Right lobe of liver (tissue), 6 donors: Measurements from ENCODE around the gene DNAJC27. TPM values are rescaled to one million over a fixed set of nuclear protein-coding genes. Genes with fewer than 3 reads are reported as not detected.

Source experiments
- ATAC-seq, 4 donors: fragments of 200-7000 bp; cut with Tn5 transposase; one replicate each; pipeline ENCODE4 v1.9.1; 2020; ENCODE audit warnings: mild to moderate bottlenecking in 4 of 4, moderate library complexity in 4 of 4
- DNase-seq, 3 donors: peaks; one replicate each; pipeline ENCODE4 v3.0.0-alpha.2; 2020
- H3K27ac ChIP-seq, 3 donors: fragments of 200-600 bp; one replicate each; pipeline ENCODE4 v1.8.0; 2022
- H3K27me3 ChIP-seq, 2 donors: fragments of 200-600 bp; one replicate each; pipeline ENCODE4 v1.8.0; 2022
- H3K36me3 ChIP-seq, 4 donors: fragments of 200-600 bp; sonication (generic) in 1 of 4; one replicate each; pipeline versions ENCODE4 v1.5.1 to v1.8.0; 2017 to 2022; ENCODE audit warnings: control low read depth in 1 of 4
- H3K4me1 ChIP-seq, 4 donors: fragments of 200-600 bp; sonication (generic) in 1 of 4; one replicate each; pipeline versions ENCODE4 v1.5.1 to v1.8.0; 2017 to 2022; ENCODE audit warnings: control low read depth in 1 of 4
- H3K4me3 ChIP-seq, 3 donors: fragments of 200-600 bp; one replicate each; pipeline ENCODE4 v1.8.0; 2022
- H3K9me3 ChIP-seq, 4 donors: fragments of 200-600 bp; sonication (generic) in 1 of 4; one replicate each; pipeline versions ENCODE4 v1.5.1 to v1.8.0; 2017 to 2022; ENCODE audit warnings: control low read depth in 1 of 4
- CTCF ChIP-seq, 4 donors: fragments of 200-600 bp in 3 of 4; fragments of 450-650 bp in 1 of 4; IDR thresholded peaks; one replicate each; pipeline versions ENCODE4 v1.5.1 to v1.8.0; 2016 to 2022; ENCODE audit warnings: antibody characterized with exemption in 4 of 4, mild to moderate bottlenecking in 2 of 4
- POLR2A ChIP-seq: fragments of 450-650 bp; IDR thresholded peaks from one replicate; pipeline ENCODE4 v1.6.1; 2017; ENCODE audit warnings: antibody characterized with exemption, mild to moderate bottlenecking
- WGBS: methylation state at CpG from one replicate; pipeline ENCODE4 v1.1.6; 2018; ENCODE audit warnings: low coverage, low lambda C conversion rate; ENCODE audit not compliant: insufficient coverage; ENCODE audit errors: missing lambda C conversion rate; 5-methylcytosine and 5-hydroxymethylcytosine counted together
- intact Hi-C, 2 donors: fragments of 100-400 bp; cut with DNase I; formaldehyde crosslinking; loops; one replicate each; pipeline versions ENCODE4 v1.11.2 to v1.14.1; 2022
- total RNA-seq, 6 experiments: library from RNA; depleted of rRNA in 2 of 6; stranded (reverse); fragments of >200 nt in 2 of 6; fragmentation: NEBNext Ultra II Directional in 3 of 6; extraction: Animal tissue kit (Norgen Biotek cat#: 25700) in 3 of 6; gene quantifications; one replicate each; pipeline versions ENCODE4 v1.1.0 to v1.2.4, GENCODE V29; 2016 to 2023
- donor health status: DM: no; HTN: yes; CAD: no.
- donor health status: DM: no; HTN: no; CAD: no.
- donor health status: DM: no; HTN: no; CAD: no.
- donor health status: DM: no; HTN: yes; CAD: no.
- donor health status: DM: no; HTN: yes; CAD: no.

Gene DNAJC27
- total RNA-seq, 6 experiments from 2014 or later: 1.1 to 2.1 (median 1.7) TPM

DNA sequence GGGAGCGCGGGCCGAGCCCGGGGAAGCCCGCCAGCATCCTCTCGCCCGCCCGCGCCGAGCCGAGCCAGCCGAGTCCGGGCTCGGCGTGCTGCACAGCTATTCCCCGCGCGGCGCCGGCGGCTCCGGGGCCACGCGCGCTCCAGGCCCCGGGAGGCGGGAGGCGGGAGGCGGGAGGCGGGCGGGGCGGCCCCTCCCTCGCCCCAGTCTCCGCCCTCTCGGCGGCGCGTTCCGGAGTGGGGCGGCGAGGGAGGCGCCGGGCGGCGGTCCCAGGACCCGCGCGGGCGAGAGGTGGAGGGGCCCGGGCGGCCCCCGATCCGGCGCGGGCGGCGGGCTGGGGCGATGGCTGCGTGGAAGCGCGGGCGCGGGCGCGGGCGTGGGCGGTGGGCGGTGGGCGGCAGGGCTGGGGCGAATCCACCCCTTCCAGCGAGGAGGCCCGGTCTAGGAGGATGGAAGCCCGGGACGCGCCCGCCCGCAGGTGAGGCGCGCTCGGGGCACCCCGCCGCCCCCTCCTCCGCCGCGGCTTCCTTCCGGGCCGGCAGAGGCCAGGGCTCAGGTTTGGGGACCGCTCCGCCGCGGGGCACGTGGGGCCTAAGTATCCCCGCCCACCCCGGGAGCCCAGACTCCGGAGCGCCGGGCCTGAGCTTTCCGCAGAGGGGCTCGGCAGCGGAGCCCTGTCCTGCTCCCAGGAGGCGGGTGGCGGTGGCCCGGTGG lies 51.5 kb downstream of the DNAJC27 start, which contains the start of gene ADCY3:
TSS of gene ADCY3 (minus strand) at position 140 of the 711 bp plus-strand sequence. CDS start 1,250 bp downstream, outside the sequence.
- Histone ChIP-seq H3K9me3 (no peaks in the 10 kb centered on the region), H3K4me3 (peak within 1 kb of the TSS; percentile 40 to 53 (median 48)), H3K27me3 (no peaks in the 10 kb centered on the region), H3K36me3 (no peaks in the 10 kb centered on the region), H3K27ac (no peak within 1 kb of the TSS), H3K4me1 (no peaks in the 10 kb centered on the region)
- peak; percentile 68 to 75 (median 71) for ATAC-seq
- intact Hi-C loops: no loop called here
- no peak for TF ChIP-seq CTCF (IDR thresholded peaks at IDR 0.05)
- TF ChIP-seq POLR2A: no peak
- 0% methylated on average over 1 of the region's 103 CpGs for WGBS
- DNase-seq: peak in 1 of 3 donors; percentile 48

DNA sequence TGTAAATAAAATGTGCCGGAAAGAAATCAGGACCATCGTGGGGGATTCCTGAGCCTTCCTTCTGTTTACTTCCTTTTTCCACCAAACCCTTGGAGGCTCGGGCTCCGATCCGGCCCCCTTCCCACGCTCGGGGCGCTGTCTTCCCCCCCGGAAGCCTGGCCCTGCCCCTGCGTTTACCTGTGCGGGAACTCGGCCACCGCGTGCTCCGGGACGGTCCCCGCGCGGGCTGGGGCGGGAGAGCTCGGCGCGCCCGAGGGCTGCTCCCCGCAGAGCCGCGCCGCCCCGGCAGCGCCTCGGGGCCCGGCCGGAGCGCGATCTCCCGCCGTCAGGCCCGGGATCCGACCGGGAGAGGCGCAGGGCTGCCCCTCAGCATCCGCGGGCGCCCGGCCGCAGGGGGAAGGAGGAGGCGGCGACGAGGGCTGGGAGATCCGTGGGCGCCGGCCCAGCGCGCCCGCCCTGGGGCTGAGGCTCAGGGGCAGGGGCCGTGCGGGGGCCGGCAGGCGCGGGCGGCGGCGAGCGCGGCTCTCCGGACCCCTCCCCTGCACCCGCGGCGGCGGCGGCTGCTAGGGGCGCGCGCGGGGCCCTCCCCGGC lies 52.2 kb downstream of the DNAJC27 start:
- Histone ChIP-seq H3K4me3 (peak overlapping the region; percentile 16 to 53 (median 31)), H3K27ac (no peak overlapping the region), H3K27me3 (no peaks in the 10 kb centered on the region), H3K4me1 (no peaks in the 10 kb centered on the region), H3K36me3 (no peaks in the 10 kb centered on the region), H3K9me3 (no peaks in the 10 kb centered on the region)
- TF ChIP-seq POLR2A (no peak), CTCF (IDR thresholded peaks at IDR 0.05) (no peak)
- 6% methylated on average over 31 of the region's 76 CpGs for WGBS
- ATAC-seq (peak in 2 of 4 donors; percentile 2 to 11), DNase-seq (no peak)
- intact Hi-C loops: no loop called here

DNA sequence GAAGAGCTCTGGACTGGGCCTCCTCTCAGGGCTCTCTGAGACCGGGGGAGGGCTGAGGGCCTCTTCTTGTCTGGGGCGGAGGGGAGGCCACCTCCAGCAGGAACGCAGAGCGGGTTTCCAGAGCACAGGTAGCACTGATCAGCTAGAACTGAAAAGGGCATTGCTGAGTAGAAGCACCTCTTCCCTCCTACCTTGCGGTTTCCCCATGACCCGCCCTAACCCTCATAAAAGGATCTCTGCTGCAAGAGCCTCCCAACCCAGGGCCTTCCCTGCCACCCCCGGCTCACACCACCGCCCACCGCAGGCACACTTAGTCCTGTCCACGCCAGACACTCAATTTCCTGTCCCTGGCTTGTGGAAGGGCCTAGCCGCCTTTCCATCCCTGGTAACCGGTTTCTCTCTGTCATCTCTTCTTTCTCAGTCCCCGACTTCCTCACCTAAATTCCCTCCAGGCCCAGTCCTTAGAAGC lies 52.7 kb downstream of the DNAJC27 start:
- Histone ChIP-seq H3K36me3 (no peaks in the 10 kb centered on the region), H3K27me3 (no peaks in the 10 kb centered on the region), H3K27ac (no peak overlapping the region), H3K4me1 (no peaks in the 10 kb centered on the region), H3K9me3 (no peaks in the 10 kb centered on the region), H3K4me3 (peak overlapping the region; percentile 16 to 53 (median 31))
- WGBS: 35% methylated on average over 6 of the region's 13 CpGs
- TF ChIP-seq POLR2A: no peak
- no peak for TF ChIP-seq CTCF (IDR thresholded peaks at IDR 0.05)
- DNase-seq (no peak), ATAC-seq (peak in 3 of 4 donors; percentile 7 to 10 (median 9))
- intact Hi-C loops: no loop called here

GRCh38 chr2:24918326-24919036 lies 53.3 kb downstream of the DNAJC27 start:
- 63% methylated on average over 9 of the region's 42 CpGs for WGBS
- TF ChIP-seq CTCF (IDR thresholded peaks at IDR 0.05): no peak
- no peak for TF ChIP-seq POLR2A
- Histone ChIP-seq H3K27me3 (no peaks in the 10 kb centered on the region), H3K27ac (no peak overlapping the region), H3K36me3 (no peaks in the 10 kb centered on the region), H3K9me3 (no peaks in the 10 kb centered on the region), H3K4me1 (no peaks in the 10 kb centered on the region), H3K4me3 (peak overlapping the region in 1 of 3 donors; percentile 31)
- ATAC-seq: no peak
- intact Hi-C loops: no loop called here
- no peak for DNase-seq
